HG03575 (cell line): ENCODE data around the gene ST14.

Source experiments
- ATAC-seq: cut with Tn5 transposase; IDR thresholded peaks from one replicate; pipeline ENCODE4 v1.9.1; 2021; ENCODE audit not compliant: unreplicated experiment, insufficient number of reproducible peaks, low FRiP score; ENCODE audit errors: extremely low read depth

Gene ST14

DNA sequence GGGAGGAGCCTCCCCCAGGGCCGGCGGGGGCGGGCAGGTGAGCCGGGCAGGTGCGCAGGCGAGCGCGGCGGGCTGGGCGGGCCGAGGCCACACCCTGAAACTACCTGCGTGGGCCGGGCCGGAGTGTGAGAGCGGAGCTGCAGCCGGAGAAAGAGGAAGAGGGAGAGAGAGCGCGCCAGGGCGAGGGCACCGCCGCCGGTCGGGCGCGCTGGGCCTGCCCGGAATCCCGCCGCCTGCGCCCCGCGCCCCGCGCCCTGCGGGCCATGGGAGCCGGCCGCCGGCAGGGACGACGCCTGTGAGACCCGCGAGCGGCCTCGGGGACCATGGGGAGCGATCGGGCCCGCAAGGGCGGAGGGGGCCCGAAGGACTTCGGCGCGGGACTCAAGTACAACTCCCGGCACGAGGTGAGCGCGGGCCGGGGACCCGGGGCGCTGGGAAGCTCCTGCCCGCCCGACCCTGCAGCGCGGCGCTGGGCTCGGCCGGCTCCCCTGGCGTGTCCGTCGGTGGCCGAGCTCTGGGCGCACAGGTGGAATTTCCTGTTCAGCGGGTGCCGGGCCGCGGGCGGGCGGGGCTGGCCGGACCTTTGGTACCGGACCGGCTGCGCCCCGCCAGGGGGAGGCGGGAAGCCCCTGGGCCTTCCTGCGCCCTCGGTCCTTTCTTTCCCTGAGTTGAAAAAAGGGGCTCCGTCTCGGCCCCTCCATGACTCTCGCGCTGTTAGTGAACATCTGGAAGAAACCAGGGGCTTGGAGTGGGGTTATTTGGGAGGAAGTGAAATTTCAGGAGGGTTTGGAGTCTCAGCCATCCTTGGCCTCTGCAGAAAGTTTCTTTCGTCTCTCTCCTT is at the start of gene ST14:
Gene ST14, plus strand, starts transcription at position 126 of the 841 bp plus-strand sequence. Its CDS starts 198 bp downstream, at position 324.
- ATAC-seq = no peak

DNA sequence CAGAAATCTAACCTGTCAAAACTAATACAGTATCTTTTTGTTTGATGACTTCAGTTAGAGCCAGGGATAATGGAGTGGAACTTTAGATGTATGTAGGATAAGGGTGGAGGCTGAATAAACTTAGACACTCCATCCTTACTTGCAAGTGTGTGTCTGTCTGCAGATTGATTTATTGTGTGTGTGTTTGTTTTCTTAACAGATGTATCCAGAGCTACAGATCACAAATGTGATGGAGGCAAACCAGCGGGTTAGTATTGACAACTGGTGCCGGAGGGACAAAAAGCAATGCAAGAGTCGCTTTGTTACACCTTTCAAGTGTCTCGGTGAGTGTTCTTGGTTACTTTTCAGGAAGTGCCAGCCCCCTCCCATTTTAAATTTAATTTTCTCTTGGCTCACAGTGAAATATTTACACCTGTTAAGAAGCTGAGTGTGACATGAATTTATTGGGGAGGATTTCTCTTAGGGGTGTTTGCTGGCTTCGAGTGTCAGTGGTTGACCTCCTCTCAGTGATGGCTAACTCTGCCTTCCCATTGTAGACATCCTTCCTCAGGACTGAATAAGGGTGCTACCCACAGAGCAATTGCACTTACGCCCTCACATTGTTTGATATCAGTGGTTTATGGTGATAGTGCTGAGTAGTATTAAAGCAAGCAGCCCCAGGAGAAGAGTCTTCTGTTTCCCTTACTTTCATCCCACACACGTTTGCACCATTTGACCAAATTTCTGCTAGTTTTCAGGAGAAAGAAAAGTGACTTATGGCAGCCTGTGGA is 49.1 kb upstream of the ST14 start:
- no peak for ATAC-seq

DNA sequence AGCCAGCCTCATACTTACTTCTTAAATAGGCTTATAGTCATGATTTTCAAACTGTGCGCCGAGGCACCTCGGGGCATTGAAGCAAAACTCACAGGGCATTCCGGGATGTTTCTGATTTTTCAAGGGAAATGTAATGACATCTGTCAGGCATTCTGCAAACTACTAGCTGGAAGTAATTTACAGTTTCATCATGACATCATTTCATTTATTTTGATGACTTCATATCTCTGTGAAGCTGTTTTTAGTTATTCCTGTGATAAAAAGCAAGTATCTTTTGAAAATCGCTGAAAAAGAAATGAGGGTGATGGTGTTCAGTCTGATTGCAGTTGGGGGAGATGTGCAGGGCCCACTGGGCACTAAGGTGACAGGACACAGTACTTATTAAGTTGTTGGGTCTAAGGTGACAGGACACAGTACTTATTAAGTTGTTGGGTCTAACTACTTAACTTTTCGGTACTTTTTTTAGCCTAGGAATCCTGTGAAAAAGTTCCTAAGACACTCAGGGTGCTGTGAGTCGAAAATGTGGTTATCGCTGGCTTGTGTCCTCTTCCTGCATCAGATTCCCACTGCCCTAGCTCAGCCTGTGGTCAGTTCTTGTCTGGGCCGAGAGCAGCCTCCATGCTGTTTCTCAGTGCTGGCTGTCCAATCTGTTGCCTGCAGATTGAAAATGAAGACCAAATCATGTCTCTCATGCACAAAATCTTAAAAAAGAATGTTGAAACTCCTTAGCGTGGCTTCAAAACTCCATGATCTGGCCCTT is 47.3 kb upstream of the ST14 start:
- ATAC-seq = no peak

DNA sequence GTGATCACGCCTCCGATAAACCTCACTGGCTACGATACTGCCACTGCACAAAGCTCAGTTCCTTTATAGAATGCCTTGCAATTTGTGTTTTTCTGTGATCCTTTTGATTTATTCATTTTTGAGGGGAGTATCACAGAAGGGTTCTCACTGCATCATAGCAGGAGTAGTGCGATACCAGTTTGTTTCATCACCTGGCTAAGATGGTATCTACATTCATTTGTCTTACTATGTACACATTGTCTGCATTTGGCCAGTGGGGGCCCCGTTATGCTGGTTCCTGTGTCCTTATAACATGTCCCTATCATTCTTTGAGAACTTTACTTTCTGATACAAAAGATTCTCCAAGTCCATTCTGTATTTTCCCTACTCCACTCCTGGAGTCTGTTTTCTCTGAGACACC is 45.3 kb upstream of the ST14 start:
- no peak for ATAC-seq

DNA sequence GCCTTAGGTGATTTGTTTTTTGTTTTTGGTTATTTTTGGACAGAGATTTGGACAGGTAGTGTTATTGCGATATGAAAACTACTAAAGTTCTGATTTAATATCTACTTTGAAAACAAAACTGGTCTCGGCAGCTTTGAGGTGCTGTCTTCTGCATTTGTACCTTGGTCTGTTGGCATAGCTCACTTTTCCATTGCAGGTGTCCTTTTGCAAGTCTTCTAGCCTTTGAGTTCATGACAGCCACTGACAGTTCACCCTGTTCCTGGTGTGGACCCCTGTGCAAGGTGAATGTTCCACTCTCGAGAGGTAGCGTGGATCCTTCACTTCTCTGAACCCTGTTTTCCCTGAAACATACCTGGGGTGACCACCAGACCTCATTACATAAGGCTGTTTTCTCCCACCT is 44.9 kb upstream of the ST14 start:
- ATAC-seq = no peak

DNA sequence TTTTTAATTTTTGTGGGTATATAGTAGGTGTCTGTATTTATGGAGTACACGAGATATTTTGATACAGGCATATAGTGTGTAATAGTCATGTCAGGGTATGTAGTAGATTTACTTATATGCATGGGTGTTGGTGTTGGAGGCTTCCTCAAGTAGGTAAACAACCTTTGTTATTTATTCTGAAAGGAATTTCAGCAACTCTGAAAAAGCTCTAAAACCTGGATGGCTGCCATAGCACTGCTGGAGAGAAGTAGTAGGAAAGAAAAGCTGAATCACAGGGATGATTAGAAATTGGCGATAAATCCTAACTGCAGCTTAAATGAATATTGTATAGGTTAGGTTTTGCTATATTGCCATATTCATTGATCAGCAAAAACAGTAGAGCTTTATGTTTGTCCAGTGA is 44.4 kb upstream of the ST14 start:
- ATAC-seq = no peak

DNA sequence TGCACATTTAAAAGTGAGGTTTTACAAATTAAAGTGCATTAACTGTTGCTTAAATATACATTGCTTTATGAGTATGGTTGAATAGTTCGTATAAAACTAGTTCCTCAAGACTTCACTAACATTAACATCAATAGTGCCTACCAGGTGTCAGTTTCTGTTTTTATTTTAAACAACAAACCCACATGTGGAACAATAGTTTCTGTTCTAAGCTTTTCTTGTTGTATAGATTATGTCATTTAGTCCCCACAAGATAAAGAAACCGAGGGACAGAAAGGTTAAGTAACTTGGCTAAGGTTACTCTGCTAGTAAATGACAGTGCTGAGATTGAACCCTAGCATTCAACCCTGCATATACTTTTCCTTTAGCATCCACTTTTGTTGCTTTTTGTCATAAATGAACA is 41.4 kb upstream of the ST14 start:
- ATAC-seq = peak; percentile 91

DNA sequence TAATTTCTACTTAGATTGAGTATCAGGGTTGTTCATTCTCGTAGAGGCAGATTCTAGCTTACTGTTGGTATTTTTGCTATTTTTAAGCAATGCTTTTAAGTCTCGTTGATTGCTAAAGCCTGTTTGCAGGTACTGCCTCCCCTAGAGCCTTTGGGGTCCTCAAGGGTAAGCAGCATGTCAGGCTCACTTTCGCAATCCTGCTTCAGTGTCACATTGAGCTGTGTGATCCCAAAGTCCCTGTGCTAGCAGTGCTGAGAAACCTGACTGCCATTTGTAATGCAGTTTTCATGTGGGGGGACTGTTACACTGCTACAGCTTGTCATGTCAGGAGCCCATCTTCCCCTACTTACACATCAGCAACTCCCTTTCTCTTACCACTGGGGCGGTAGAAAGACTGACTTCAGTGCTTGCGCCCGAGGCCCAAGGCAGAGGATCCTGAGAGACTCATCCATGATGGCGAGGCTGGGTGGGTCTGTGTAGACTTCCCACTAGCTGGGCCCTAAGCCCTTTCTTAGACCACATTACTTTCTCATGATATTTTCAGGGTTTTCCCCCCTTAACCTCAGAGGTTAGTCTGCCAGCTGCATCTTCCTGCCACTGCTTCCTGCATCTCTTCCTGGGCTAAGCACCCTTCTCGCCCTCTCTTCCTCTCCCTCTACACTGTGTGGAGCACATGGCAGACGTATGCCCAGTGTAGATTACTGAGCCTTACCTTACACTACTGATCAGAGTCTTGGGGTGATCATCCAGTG is 40.8 kb upstream of the ST14 start:
- ATAC-seq = no peak

DNA sequence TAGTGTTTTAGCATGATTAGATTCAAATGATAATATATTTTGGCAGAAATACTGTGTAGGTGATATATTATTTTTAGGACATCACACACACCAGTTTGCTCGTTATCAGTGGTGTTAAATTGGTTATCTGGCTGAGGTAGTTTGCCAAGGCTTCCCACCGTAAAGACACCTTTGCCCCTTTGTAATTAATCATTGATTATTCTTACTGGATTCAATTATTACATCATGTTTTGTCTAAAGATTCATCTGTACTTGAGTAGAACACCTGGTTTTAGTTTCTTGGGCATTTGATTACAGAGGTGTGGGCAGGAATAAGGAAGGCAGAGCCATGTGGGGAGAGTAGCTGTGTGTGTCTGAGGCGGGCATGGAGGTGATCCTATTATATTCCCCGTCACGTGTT is 39.5 kb upstream of the ST14 start:
- no peak for ATAC-seq

DNA sequence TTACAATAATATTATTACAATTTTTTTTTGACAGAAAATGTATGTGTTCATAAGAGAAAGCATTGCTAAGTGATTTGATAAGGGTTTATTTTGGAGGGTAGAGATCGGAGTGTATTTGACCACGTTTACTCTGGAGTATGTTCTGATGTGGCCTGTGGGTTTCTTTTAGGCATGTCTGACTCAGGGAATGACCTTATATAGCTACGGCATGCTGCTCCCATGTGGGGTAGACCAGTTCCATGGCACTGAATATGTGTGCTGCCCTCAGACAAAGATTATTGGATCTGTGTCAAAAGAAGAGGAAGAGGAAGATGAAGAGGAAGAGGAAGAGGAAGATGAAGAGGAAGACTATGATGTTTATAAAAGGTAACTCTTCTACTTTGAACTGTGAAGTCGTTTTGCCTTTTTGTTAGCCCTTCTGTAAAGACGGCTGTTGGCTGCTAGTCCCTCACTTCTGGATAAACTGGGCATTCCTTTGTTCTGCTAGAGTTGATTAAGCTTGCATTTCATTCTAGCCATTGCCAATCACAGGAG is 38.1 kb upstream of the ST14 start:
- ATAC-seq = no peak

DNA sequence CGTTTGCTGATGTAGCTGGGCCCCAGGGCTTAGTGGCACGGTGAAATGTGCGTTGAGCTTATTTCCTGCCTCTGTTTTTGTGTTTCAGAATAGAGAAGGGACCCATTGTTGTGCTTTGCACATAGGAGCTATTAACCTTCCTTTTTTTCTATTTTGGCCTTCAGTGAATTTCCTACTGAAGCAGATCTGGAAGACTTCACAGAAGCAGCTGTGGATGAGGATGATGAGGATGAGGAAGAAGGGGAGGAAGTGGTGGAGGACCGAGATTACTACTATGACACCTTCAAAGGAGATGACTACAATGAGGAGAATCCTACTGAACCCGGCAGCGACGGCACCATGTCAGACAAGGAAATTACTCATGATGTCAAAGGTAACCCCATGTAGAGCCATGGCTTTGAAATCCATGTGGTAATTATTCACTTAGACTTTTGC is 37.4 kb upstream of the ST14 start:
- ATAC-seq = no peak

DNA sequence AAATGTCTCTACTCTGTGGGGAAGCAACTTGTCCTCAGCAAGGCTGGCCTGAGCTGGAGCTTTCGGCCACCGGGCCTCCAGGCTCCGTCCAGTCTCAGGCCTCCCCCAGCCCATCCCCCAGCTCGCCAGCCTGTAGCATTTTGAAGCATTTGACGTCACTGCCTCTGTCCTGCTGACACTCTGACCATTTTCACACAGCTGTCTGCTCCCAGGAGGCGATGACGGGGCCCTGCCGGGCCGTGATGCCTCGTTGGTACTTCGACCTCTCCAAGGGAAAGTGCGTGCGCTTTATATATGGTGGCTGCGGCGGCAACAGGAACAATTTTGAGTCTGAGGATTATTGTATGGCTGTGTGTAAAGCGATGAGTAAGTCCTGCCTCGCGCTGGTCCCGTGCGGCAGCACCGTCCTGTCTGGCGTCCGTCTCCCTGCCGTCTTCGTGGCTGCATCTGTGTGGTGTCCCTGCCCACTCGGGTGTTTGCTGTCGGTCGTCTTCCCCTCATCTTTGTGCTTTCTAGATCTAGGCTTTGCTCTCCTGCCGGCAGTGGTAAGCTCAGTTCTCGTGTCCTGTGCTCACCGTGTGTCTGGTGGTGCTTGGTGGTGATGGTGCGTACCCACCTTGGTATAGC is 36.1 kb upstream of the ST14 start:
- no peak for ATAC-seq

DNA sequence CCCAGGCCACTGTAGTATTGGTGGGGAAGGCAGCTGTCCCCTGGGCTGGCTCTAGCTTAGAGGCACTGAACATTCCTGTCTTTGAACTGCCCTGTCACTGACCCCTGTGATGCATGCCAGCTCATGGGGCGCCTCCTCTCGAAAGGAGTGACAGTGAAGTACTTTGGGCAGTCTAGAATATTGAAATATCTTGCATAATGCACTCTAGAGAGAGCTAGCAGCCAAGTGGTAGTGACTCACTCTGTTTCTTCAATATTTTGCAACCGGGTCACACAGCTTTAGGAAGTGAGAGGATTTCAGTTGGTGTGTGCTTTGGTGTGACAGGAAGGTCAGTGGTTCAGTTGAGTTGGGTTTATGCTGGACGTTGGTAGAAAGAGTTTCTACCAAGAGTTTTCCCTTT is 35.5 kb upstream of the ST14 start:
- ATAC-seq = no peak

DNA sequence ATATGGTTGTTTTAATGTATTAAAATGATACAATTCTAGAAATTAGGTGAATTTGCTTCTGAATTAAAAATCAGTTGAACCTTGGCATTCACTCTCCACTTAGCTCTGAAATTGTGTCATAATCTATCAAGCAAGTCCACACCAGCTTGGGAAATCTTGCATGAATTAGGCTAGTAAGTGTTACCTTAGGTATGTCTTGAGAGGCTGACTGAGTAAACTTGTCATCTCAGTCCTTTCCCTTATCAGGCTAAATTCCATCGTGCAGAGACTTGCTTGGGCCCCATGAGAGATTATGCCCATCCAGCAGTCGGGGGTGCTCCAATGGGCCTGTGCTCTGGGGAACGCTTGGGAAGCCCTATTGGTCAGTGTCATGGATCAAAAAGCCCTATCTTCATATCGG is 33.9 kb upstream of the ST14 start:
- no peak for ATAC-seq

DNA sequence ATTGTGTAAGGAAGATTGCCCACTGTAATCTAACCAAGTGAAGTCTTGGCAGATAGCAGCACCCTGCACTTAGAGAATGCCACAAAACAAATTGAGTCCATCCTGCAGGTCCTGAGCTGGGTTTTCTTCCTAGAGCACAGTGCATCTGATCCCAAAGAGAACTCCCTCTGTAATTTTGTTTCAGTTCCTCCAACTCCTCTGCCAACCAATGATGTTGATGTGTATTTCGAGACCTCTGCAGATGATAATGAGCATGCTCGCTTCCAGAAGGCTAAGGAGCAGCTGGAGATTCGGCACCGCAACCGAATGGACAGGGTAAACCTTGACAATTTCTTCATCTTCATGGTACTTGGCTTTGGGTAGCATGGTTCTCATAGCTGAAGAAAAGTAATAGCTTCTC is 33.1 kb upstream of the ST14 start:
- no peak for ATAC-seq

DNA sequence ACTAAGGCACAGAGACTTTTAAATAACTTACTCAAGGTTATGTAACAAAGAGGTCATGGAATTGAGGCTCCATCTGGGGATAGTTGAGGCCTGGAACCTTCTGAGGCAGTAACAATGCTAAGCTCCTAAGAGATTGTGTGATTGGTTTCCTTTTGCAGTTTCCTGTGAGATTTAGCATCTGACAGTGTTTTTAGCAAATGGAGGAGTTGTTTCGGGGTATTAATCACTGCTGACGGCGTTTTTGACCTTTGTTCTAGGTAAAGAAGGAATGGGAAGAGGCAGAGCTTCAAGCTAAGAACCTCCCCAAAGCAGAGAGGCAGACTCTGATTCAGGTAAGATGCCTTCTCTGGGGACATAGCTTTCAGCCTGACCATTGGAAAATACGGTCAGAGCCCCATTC is 32.1 kb upstream of the ST14 start:
- no peak for ATAC-seq

DNA sequence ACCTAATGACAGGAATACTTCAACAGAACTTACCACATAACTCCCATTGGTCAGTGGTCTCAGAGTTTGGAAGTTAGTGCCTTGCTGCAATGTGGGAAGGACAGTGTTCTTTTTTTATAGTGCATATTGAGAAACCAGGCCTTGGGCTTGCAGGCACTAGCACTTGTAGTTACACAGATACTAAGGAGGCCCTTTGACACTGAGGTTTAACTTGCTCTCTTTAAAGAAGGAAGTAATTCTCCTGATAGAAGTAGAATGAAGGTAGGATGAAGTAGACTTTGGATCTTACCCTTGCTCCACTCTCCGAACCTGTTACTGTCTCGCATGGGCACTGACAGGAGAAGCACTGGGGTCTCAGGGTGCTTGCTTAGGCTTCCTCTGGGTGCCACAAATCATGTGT is 31.0 kb upstream of the ST14 start:
- no peak for ATAC-seq

DNA sequence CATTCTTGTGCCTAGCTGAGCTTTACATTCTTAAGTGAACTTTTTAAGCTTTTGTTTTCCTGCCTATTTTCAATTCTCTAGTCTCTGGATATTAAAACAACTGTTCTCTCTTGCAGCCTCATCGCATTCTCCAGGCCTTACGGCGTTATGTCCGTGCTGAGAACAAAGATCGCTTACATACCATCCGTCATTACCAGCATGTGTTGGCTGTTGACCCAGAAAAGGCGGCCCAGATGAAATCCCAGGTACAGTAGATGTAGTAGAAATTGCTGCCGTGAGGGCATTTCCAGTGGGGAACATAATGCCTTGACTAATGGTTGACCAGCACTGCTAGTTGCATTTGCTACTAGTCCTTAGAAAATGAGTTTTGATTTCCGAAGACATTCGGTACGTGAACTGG is 29.7 kb upstream of the ST14 start:
- no peak for ATAC-seq
